ES-I3 (cell line): ENCODE measurements around the gene SPRYD3.

ENCODE experiments used
- H3K36me3 ChIP-seq: 2 replicates; pipeline ENCODE4 v1.6.1; 2013; ENCODE audit warnings: mild to moderate bottlenecking, low read length, control low read depth, moderate library complexity; ENCODE audit not compliant: insufficient read depth
- H3K4me1 ChIP-seq: 2 replicates; pipeline ENCODE4 v1.6.1; 2013; ENCODE audit warnings: mild to moderate bottlenecking, control low read depth, low read length; ENCODE audit not compliant: insufficient read depth
- H3K9ac ChIP-seq: 2 replicates; pipeline ENCODE4 v1.6.1; 2013; ENCODE audit warnings: low read depth, mild to moderate bottlenecking, low read length, moderate library complexity
- H3K9me3 ChIP-seq: 2 replicates; pipeline ENCODE4 v1.6.1; 2013; ENCODE audit warnings: mild to moderate bottlenecking, low read length, moderate library complexity; ENCODE audit not compliant: control insufficient read depth, insufficient read depth

SPRYD3 gene

DNA sequence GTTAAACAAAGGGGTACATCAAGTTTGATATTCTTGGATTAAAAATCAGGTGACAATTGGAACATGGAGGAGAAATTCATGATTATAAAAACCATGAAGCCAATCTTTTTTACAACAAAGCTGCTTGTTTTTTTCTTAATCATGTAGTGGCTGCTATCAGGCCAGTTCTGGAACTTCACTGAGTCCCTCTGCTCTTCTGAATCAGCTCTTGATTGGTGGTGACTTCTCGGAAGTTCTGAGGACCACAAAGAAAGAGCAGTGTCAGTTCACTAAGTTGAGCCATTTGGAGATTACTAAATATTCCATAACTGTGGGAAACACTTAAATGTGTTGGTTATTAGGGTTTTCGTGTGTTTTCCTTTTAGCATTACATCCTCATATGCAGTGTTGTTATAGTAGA, 64.5 kb downstream of the SPRYD3 start:
- H3K4me1 ChIP-seq: peaks cover 7% of the 10 kb centered on the region; the same call in 1 of the 2 replicates
- H3K36me3 ChIP-seq: peaks cover 20% of the 10 kb centered on the region
- no peaks in the 10 kb centered on the region for H3K9me3 ChIP-seq
- no peak overlapping the region; the same call in 1 of the 2 replicates for H3K9ac ChIP-seq
